Endodermal cell (in vitro differentiated cells): ENCODE data around the gene CADM1. TPM values are rescaled to one million over a fixed set of nuclear protein-coding genes. Genes with fewer than 3 reads are reported as not detected.

Experiments used
- DNase-seq: peaks from one replicate; pipeline ENCODE4 v3.0.0-alpha.2; 2017
- H3K27ac ChIP-seq: 2 replicates; pipeline ENCODE4 v1.5.1; 2013; ENCODE audit warnings: mild to moderate bottlenecking, low read depth, low read length, moderate library complexity
- H3K27me3 ChIP-seq: 2 replicates; pipeline ENCODE4 v1.6.1; 2013; ENCODE audit warnings: mild to moderate bottlenecking, low read length, moderate library complexity; ENCODE audit not compliant: insufficient read depth, control insufficient read depth, poor library complexity, severe bottlenecking
- H3K36me3 ChIP-seq: 2 replicates; pipeline ENCODE4 v1.7.0; 2013; ENCODE audit warnings: mild to moderate bottlenecking, low read length, moderate library complexity; ENCODE audit not compliant: control insufficient read depth, insufficient read depth
- H3K4me1 ChIP-seq: one replicate; pipeline ENCODE4 v1.7.0; 2013; ENCODE audit warnings: low read length; ENCODE audit not compliant: control insufficient read depth, insufficient read depth
- H3K4me3 ChIP-seq: 2 replicates; pipeline ENCODE4 v1.5.1; 2013; ENCODE audit warnings: mild to moderate bottlenecking, low read length, moderate library complexity
- H3K9ac ChIP-seq: 2 replicates; pipeline ENCODE4 v1.6.1; 2013; ENCODE audit warnings: mild to moderate bottlenecking, low read length, moderate library complexity; ENCODE audit not compliant: poor library complexity, severe bottlenecking; ENCODE audit errors: extremely low read depth
- H3K9me3 ChIP-seq: 2 replicates; pipeline ENCODE4 v1.6.1; 2013; ENCODE audit warnings: mild to moderate bottlenecking, low read length, moderate library complexity; ENCODE audit not compliant: control insufficient read depth
- H3K27ac Mint-ChIP-seq: 2 replicates; pipeline ENCODE4 v1.8.0; 2020; ENCODE audit warnings: mixed read lengths
- H3K27me3 Mint-ChIP-seq: 2 replicates; pipeline ENCODE4 v1.8.0; 2021; ENCODE audit warnings: mild to moderate bottlenecking, mixed read lengths; ENCODE audit not compliant: insufficient read depth
- H3K36me3 Mint-ChIP-seq: 2 replicates; pipeline ENCODE4 v1.8.0; 2020; ENCODE audit warnings: low read depth, mixed read lengths
- H3K4me1 Mint-ChIP-seq: 2 replicates; pipeline ENCODE4 v1.8.0; 2020; ENCODE audit warnings: mixed read lengths
- H3K4me3 Mint-ChIP-seq: 2 replicates; pipeline ENCODE4 v1.8.0; 2020; ENCODE audit warnings: mild to moderate bottlenecking, moderate library complexity, mixed read lengths
- H3K9me3 Mint-ChIP-seq: 2 replicates; pipeline ENCODE4 v1.8.0; 2020; ENCODE audit warnings: mild to moderate bottlenecking, mixed read lengths
- CTCF ChIP-seq: fragments of 200-600 bp; sonication (generic); conservative IDR thresholded peaks from 2 replicates; pipeline ENCODE4 v1.5.0; 2021; ENCODE audit warnings: antibody characterized with exemption, mild to moderate bottlenecking
- WGBS, 2 experiments: methylation state at CpG; one replicate each; pipeline versions ENCODE4 v1.1.5 to v1.1.7; 2013; ENCODE audit warnings: missing lambda C conversion rate in 2 of 2, mixed read lengths in 1 of 2; ENCODE audit not compliant: insufficient coverage in 1 of 2, insufficient read length in 1 of 2; 5-methylcytosine and 5-hydroxymethylcytosine counted together
- total RNA-seq, 2 donors: library from RNA; stranded (reverse); fragmentation: NEBNext Ultra II Directional in 1 of 2; extraction: Animal tissue kit (Norgen Biotek cat#: 25700) in 1 of 2; gene quantifications; 2 replicates in 1 of 2; 3 replicates in 1 of 2; pipeline ENCODE4 v1.2.1, GENCODE V29; 2021

Gene CADM1
- total RNA-seq, 2 donors from 2014 or later: 76.3 to 88.2 TPM

DNA sequence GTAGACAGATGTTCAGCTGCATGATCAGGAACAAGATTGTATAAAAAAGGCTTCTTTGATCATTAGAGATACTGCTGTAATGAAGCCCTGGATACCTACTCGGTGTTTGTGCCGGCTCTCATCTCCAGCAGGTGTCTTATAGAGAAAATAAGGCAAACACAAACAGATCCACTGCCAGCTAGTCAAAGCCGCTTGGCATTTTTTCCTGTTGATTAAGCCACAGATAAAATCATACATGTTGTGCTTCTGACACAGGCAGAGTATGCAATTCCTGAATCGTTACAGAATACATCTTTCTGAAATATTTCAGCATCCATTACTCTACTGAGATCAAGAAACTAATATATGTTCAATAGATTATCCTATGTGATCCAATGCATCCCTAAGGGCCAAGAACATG lies 206.9 kb downstream of the CADM1 start:
- Histone ChIP-seq H3K27ac (no peak overlapping the region), H3K9me3 (no peaks in the 10 kb centered on the region), H3K36me3 (no peaks in the 10 kb centered on the region), H3K4me3 (no peak overlapping the region), H3K27me3 (no peaks in the 10 kb centered on the region), H3K4me1 (no peaks in the 10 kb centered on the region), H3K9ac (no peak overlapping the region)
- H3K27ac Mint-ChIP-seq: no peak overlapping the region
- DNase-seq: no peak
- H3K9me3 Mint-ChIP-seq: no peaks in the 10 kb centered on the region
- H3K4me3 Mint-ChIP-seq: no peak overlapping the region
- no peaks in the 10 kb centered on the region for H3K36me3 Mint-ChIP-seq
- no peak for TF ChIP-seq CTCF
- H3K27me3 Mint-ChIP-seq: no peaks in the 10 kb centered on the region
- H3K4me1 Mint-ChIP-seq: peaks cover 4% of the 10 kb centered on the region
- 93 to 100% methylated on average over 2 to 4 of the region's 4 CpGs for WGBS, 2 experiments

DNA sequence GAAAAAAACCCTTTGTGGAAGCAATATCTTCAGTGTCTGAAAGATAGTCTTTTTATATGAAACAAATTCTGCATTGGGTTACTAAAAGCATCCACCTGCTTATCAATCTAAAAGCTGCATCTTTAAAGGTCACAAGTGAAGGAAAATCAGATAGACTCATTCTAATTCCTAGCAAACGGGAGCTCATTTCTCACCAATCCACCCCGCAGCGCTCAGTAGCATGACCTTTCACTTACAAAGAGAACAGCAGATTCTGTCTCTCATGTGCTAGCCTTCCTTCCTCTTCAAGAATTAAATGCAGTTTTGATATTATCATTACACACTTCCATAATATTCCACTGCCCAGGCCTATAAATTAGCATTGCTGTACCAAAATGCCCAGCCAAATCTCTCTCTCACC lies 212.9 kb downstream of the CADM1 start:
- H3K9ac ChIP-seq: no peak overlapping the region
- H3K27me3 Mint-ChIP-seq: no peaks in the 10 kb centered on the region
- H3K4me1 ChIP-seq: no peaks in the 10 kb centered on the region
- H3K4me3 ChIP-seq: no peak overlapping the region
- H3K27me3 ChIP-seq: no peaks in the 10 kb centered on the region
- H3K9me3 Mint-ChIP-seq: no peaks in the 10 kb centered on the region
- no peak for TF ChIP-seq CTCF
- no peak overlapping the region for H3K27ac ChIP-seq
- no peak for DNase-seq
- peaks cover 15% of the 10 kb centered on the region for H3K4me1 Mint-ChIP-seq
- H3K27ac Mint-ChIP-seq: no peak overlapping the region
- H3K36me3 ChIP-seq: no peaks in the 10 kb centered on the region
- no peaks in the 10 kb centered on the region for H3K9me3 ChIP-seq
- H3K4me3 Mint-ChIP-seq: no peak overlapping the region
- 87 to 90% methylated on average over 3 of the region's 3 CpGs for WGBS, 2 experiments
- H3K36me3 Mint-ChIP-seq: no peaks in the 10 kb centered on the region

DNA sequence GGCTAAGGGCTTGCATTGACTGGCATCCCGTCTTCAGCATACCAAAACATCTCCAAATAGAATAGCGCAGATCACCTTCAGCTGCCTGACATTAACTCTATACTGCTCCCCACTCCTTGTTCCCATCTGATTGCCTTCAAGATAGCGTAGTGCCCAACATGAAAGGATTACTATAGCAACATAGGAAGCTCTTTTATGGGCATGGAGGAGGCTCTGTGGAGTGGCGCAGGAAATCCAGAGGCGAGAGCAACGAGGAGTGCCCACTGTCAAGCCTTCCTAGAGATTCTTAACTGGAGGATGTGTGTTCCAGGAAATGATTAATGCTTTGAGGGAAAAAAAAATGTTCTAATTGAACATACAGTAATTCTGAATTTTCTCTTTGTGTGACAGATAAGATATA lies 213.3 kb downstream of the CADM1 start:
- Mint-ChIP-seq H3K27ac (no peak overlapping the region), H3K27me3 (no peaks in the 10 kb centered on the region), H3K36me3 (no peaks in the 10 kb centered on the region), H3K9me3 (no peaks in the 10 kb centered on the region), H3K4me3 (no peak overlapping the region), H3K4me1 (peaks cover 15% of the 10 kb centered on the region)
- Histone ChIP-seq H3K27me3 (no peaks in the 10 kb centered on the region), H3K4me3 (no peak overlapping the region), H3K4me1 (no peaks in the 10 kb centered on the region), H3K9me3 (no peaks in the 10 kb centered on the region), H3K27ac (no peak overlapping the region), H3K36me3 (no peaks in the 10 kb centered on the region), H3K9ac (no peak overlapping the region)
- no peak for DNase-seq
- TF ChIP-seq CTCF: no peak
- 94% methylated on average over 5 to 6 of the region's 6 CpGs for WGBS, 2 experiments
